Activated CD4-positive, alpha-beta T cell treated with anti-CD3 and anti-CD28 coated beads, Interleukin-2, amount 50 U/mL, for 4 hours (primary cell): ENCODE measurements around the gene SLC9A8.
"Not testable (repeated sequence)": the region's sequence is repeated elsewhere in the genome, so short reads cannot be mapped to it uniquely, and the experiment has no call there.

ENCODE experiments used
- DNase-seq, 2 experiments: peaks; one replicate each; pipeline ENCODE4 v3.0.0-alpha.2; 2020

The SLC9A8 gene

GRCh38 chr20:49812507-49813304, at the start of gene SLC9A8:
Gene SLC9A8, plus strand, starts transcription at chr20:49812828. Its CDS starts 95 bp downstream, at chr20:49812923.
- peak; percentile 77 to 79 for DNase-seq

- no peak for DNase-seq
Measured at GRCh38 chr20:49762940-49763766, 49.5 kb upstream of the SLC9A8 start.

GRCh38 chr20:49765413-49765736, 47.3 kb upstream of the SLC9A8 start:
- no peak for DNase-seq

GRCh38 chr20:49765846-49766541, 46.6 kb upstream of the SLC9A8 start:
- no peak for DNase-seq

GRCh38 chr20:49766979-49767521, 45.6 kb upstream of the SLC9A8 start:
- no peak for DNase-seq

GRCh38 chr20:49768204-49769047, 44.2 kb upstream of the SLC9A8 start:
- no peak for DNase-seq

GRCh38 chr20:49769048-49769581, 43.5 kb upstream of the SLC9A8 start:
- DNase-seq: no peak

GRCh38 chr20:49770634-49771033, 42.0 kb upstream of the SLC9A8 start:
- no peak for DNase-seq

- not testable (repeated sequence) for DNase-seq
Measured at GRCh38 chr20:49774213-49774612, 38.4 kb upstream of the SLC9A8 start.

GRCh38 chr20:49775229-49775693, 37.4 kb upstream of the SLC9A8 start:
- DNase-seq: no peak

- DNase-seq: no peak
Measured at GRCh38 chr20:49779972-49780371, 32.7 kb upstream of the SLC9A8 start.

GRCh38 chr20:49781676-49782075, 31.0 kb upstream of the SLC9A8 start:
- no peak for DNase-seq

- DNase-seq: not testable (repeated sequence)
Measured at GRCh38 chr20:49782439-49782838, 30.2 kb upstream of the SLC9A8 start.

GRCh38 chr20:49783021-49783995, 29.3 kb upstream of the SLC9A8 start:
- not testable (repeated sequence) for DNase-seq

GRCh38 chr20:49784291-49784690, 28.3 kb upstream of the SLC9A8 start:
- DNase-seq: no peak

GRCh38 chr20:49785149-49785851, 27.3 kb upstream of the SLC9A8 start:
- no peak for DNase-seq

GRCh38 chr20:49785852-49786175, 26.8 kb upstream of the SLC9A8 start:
- DNase-seq: no peak

GRCh38 chr20:49786196-49786595, 26.4 kb upstream of the SLC9A8 start:
- DNase-seq: no peak

GRCh38 chr20:49786668-49787370, 25.8 kb upstream of the SLC9A8 start:
- no peak for DNase-seq
